ENCODE results near the gene KHDC1L. TPM values are rescaled to one million over a fixed set of nuclear protein-coding genes. Genes with fewer than 3 reads are reported as not detected.
A peak's percentile ranks its signal among the peaks of the same experiment; 100 is the strongest.

The KHDC1L gene
- total and polyA plus RNA-seq, 2 experiments from 2014 or later: not detected

DNA sequence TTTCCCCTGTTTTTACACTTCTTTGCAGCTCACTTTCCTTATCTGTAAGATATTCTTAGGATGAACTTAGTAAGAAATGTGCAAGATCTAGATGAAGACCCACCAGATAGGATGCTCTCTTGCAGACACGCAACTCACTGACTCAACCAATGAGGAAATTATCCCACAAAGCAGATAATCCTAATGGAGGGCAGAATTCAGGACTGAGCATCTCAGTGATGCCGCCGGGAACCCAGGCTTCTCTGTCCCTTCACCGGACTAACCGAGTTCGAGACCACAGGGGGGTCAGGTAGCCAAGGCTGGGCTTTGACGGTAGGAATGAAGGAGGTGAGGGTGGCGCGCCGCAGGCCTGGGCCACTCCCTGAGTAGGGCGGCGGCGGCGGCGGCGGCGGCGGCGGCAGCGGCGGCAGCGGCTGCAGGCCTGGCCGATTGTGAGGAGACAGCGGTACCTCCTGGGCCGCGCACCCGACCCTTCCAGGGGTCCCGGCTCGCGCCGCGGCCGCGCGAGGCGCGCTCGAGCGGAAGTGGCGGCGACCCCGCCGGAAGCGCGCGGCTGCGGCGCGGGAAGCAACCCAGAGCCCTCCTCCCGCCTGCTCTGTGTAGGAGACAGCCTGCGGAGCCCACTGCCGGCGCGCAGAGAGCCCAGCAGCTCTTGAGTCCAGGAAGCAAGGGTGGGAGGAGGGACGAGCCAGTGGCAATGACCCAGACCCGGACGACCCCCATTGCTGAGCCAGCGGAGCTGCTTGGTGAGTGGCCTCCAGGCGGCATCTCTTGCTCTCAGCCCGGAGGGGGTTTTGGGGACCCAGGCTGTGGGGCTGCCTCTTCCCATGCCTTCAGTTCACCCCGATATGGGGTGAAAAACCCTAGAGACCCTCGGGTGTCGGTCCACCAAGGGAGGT lies 37.6 kb upstream of the KHDC1L start, which contains the start of gene KHDC1:
Gene KHDC1 (minus strand): TSS at position 526 of the 899 bp plus-strand sequence. CDS start 20,679 bp downstream, outside the sequence.
- Histone ChIP-seq H3K27ac (ENCODE audit: low read depth) (no peak within 1 kb of the TSS), H3K36me3 (ENCODE audit: insufficient read depth) (no peaks in the 10 kb centered on the region), H3K4me2 (peak within 1 kb of the TSS; percentile 77), H3F3A (replicated peaks; ENCODE audit: low read depth) (no peaks in the 10 kb centered on the region), H3K4me1 (ENCODE audit: insufficient read depth) (peaks cover 21% of the 10 kb centered on the region), H3K4me3 (peak within 1 kb of the TSS; percentile 75), H3K27me3 (ENCODE audit: insufficient read depth) (no peaks in the 10 kb centered on the region), H3K9me2 (ENCODE audit: insufficient read depth) (no peaks in the 10 kb centered on the region), H2AFZ (peak within 1 kb of the TSS; percentile 96), H3K79me2 (replicated peaks; ENCODE audit: insufficient read depth) (peaks cover 20% of the 10 kb centered on the region; the same call in 1 of the 2 replicates), H4K20me1 (replicated peaks; ENCODE audit: insufficient read depth) (peaks cover 4% of the 10 kb centered on the region; the same call in 1 of the 2 replicates)
- H3K4me1 Mint-ChIP-seq: peaks cover 22% of the 10 kb centered on the region
- ATAC-seq (peak; percentile 94), DNase-seq (ENCODE audit: low spot score) (peak; percentile 83)
- H3K36me3 Mint-ChIP-seq (ENCODE audit: low read depth): peaks cover 12% of the 10 kb centered on the region
- H3K27ac Mint-ChIP-seq: no peak within 1 kb of the TSS; the same call in 1 of the 2 replicates
- H3K4me3 Mint-ChIP-seq: peak within 1 kb of the TSS; percentile 75
- TF ChIP-seq, protein P1, sequence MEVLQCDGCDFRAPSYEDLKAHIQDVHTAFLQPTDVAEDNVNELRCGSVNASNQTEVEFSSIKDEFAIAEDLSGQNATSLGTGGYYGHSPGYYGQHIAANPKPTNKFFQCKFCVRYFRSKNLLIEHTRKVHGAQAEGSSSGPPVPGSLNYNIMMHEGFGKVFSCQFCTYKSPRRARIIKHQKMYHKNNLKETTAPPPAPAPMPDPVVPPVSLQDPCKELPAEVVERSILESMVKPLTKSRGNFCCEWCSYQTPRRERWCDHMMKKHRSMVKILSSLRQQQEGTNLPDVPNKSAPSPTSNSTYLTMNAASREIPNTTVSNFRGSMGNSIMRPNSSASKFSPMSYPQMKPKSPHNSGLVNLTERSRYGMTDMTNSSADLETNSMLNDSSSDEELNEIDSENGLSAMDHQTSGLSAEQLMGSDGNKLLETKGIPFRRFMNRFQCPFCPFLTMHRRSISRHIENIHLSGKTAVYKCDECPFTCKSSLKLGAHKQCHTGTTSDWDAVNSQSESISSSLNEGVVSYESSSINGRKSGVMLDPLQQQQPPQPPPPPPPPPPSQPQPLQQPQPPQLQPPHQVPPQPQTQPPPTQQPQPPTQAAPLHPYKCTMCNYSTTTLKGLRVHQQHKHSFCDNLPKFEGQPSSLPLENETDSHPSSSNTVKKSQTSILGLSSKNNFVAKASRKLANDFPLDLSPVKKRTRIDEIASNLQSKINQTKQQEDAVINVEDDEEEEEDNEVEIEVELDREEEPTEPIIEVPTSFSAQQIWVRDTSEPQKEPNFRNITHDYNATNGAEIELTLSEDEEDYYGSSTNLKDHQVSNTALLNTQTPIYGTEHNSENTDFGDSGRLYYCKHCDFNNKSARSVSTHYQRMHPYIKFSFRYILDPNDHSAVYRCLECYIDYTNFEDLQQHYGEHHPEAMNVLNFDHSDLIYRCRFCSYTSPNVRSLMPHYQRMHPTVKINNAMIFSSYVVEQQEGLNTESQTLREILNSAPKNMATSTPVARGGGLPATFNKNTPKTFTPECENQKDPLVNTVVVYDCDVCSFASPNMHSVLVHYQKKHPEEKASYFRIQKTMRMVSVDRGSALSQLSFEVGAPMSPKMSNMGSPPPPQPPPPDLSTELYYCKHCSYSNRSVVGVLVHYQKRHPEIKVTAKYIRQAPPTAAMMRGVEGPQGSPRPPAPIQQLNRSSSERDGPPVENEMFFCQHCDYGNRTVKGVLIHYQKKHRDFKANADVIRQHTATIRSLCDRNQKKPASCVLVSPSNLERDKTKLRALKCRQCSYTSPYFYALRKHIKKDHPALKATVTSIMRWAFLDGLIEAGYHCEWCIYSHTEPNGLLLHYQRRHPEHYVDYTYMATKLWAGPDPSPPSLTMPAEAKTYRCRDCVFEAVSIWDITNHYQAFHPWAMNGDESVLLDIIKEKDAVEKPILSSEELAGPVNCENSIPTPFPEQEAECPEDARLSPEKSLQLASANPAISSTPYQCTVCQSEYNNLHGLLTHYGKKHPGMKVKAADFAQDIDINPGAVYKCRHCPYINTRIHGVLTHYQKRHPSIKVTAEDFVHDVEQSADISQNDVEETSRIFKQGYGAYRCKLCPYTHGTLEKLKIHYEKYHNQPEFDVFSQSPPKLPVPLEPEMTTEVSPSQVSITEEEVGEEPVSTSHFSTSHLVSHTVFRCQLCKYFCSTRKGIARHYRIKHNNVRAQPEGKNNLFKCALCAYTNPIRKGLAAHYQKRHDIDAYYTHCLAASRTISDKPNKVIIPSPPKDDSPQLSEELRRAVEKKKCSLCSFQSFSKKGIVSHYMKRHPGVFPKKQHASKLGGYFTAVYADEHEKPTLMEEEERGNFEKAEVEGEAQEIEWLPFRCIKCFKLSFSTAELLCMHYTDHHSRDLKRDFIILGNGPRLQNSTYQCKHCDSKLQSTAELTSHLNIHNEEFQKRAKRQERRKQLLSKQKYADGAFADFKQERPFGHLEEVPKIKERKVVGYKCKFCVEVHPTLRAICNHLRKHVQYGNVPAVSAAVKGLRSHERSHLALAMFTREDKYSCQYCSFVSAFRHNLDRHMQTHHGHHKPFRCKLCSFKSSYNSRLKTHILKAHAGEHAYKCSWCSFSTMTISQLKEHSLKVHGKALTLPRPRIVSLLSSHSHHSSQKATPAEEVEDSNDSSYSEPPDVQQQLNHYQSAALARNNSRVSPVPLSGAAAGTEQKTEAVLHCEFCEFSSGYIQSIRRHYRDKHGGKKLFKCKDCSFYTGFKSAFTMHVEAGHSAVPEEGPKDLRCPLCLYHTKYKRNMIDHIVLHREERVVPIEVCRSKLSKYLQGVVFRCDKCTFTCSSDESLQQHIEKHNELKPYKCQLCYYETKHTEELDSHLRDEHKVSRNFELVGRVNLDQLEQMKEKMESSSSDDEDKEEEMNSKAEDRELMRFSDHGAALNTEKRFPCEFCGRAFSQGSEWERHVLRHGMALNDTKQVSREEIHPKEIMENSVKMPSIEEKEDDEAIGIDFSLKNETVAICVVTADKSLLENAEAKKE (CRISPR knock-in tag; IDR thresholded peaks at IDR 0.05): no peak
- TF ChIP-seq NANOG (IDR thresholded peaks at IDR 0.05; ENCODE audit: borderline replicate concordance) (no peak), POLR2AphosphoS5 (IDR thresholded peaks at IDR 0.05; ENCODE audit: low read depth) (peak; percentile 65)
- TF ChIP-seq, protein P2, sequence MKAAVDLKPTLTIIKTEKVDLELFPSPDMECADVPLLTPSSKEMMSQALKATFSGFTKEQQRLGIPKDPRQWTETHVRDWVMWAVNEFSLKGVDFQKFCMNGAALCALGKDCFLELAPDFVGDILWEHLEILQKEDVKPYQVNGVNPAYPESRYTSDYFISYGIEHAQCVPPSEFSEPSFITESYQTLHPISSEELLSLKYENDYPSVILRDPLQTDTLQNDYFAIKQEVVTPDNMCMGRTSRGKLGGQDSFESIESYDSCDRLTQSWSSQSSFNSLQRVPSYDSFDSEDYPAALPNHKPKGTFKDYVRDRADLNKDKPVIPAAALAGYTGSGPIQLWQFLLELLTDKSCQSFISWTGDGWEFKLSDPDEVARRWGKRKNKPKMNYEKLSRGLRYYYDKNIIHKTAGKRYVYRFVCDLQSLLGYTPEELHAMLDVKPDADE (IDR thresholded peaks at IDR 0.05): peak; percentile 21; the same call in 1 of the 2 replicates
- TF ChIP-seq, protein P3, sequence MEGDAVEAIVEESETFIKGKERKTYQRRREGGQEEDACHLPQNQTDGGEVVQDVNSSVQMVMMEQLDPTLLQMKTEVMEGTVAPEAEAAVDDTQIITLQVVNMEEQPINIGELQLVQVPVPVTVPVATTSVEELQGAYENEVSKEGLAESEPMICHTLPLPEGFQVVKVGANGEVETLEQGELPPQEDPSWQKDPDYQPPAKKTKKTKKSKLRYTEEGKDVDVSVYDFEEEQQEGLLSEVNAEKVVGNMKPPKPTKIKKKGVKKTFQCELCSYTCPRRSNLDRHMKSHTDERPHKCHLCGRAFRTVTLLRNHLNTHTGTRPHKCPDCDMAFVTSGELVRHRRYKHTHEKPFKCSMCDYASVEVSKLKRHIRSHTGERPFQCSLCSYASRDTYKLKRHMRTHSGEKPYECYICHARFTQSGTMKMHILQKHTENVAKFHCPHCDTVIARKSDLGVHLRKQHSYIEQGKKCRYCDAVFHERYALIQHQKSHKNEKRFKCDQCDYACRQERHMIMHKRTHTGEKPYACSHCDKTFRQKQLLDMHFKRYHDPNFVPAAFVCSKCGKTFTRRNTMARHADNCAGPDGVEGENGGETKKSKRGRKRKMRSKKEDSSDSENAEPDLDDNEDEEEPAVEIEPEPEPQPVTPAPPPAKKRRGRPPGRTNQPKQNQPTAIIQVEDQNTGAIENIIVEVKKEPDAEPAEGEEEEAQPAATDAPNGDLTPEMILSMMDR (conservative IDR thresholded peaks at IDR 0.05; ENCODE audit: low read depth in 2 of 2): no peak
- H3K27me3 Mint-ChIP-seq (ENCODE audit: insufficient read depth, low read depth, poor library complexity): peaks cover 9% of the 10 kb centered on the region
- H3K9me3 Mint-ChIP-seq: no peaks in the 10 kb centered on the region
